IMR-90 (cell line): ENCODE results near the gene AUH. TPM values are rescaled to one million over a fixed set of nuclear protein-coding genes. Genes with fewer than 3 reads are reported as not detected.

ENCODE experiments used
- ATAC-seq: fragments of 200-7000 bp; cut with Tn5 transposase; 2 replicates; pipeline ENCODE4 v1.9.1; 2020; ENCODE audit warnings: low read depth, mild to moderate bottlenecking, moderate library complexity
- BruUV-seq: library from RNA; stranded (reverse); fragments of 400-500 nt; replicated peaks from 2 replicates; lab custom pipeline; 2021; lab: Mats Ljungman, UMichigan
- CTCF ChIA-PET: fragments of 300-600 bp; formaldehyde crosslinking; extraction: SDS; loops from one replicate; lab custom pipeline; 2021; ENCODE audit warnings: antibody characterized with exemption; lab: Yijun Ruan, JAX
- POLR2A ChIA-PET: fragments of 300-600 bp; sonication (Branson Sonifier 250); formaldehyde crosslinking; loops from one replicate; lab custom pipeline; 2022; ENCODE audit warnings: antibody characterized with exemption; ENCODE audit not compliant: unreplicated experiment; lab: Charles Lee
- DNase-seq: peaks from one replicate; pipeline ENCODE4 v3.0.0; 2013
- H2AFZ ChIP-seq: replicated peaks from 2 replicates; pipeline ENCODE3; 2013; ENCODE audit warnings: low read length, mild to moderate bottlenecking; ENCODE audit not compliant: poor library complexity
- H2AK5ac ChIP-seq: 2 replicates; pipeline ENCODE4 v1.6.1; 2013; ENCODE audit warnings: low read depth, low read length, inconsistent platforms
- H2AK9ac ChIP-seq: replicated peaks from 2 replicates; pipeline ENCODE3; 2013; ENCODE audit warnings: mild to moderate bottlenecking, low read depth, low read length, moderate library complexity; ENCODE audit not compliant: poor library complexity
- H2BK120ac ChIP-seq: 2 replicates; pipeline ENCODE4 v1.6.1; 2013; ENCODE audit warnings: low read depth, low read length, inconsistent platforms
- H2BK15ac ChIP-seq: 3 replicates; pipeline ENCODE4 v1.6.1; 2013; ENCODE audit warnings: low read depth, low read length, inconsistent platforms
- H2BK20ac ChIP-seq: 2 replicates; pipeline ENCODE4 v1.6.1; 2013; ENCODE audit warnings: low read depth, mild to moderate bottlenecking, inconsistent platforms, low read length, moderate library complexity
- H2BK5ac ChIP-seq: 2 replicates; pipeline ENCODE4 v1.6.1; 2013; ENCODE audit warnings: mild to moderate bottlenecking, low read depth, low read length, inconsistent platforms; ENCODE audit not compliant: poor library complexity, severe bottlenecking
- H3K14ac ChIP-seq: replicated peaks from 2 replicates; pipeline ENCODE4 v1.6.1; 2013; ENCODE audit warnings: low read depth, low read length, inconsistent platforms
- H3K18ac ChIP-seq: 2 replicates; pipeline ENCODE4 v1.6.1; 2013; ENCODE audit warnings: low read depth, low read length, control low read depth
- H3K23ac ChIP-seq: 2 replicates; pipeline ENCODE4 v1.6.1; 2013; ENCODE audit warnings: low read depth, low read length, inconsistent platforms
- H3K27ac ChIP-seq: 2 replicates; pipeline ENCODE4 v1.5.1; 2013; ENCODE audit warnings: mild to moderate bottlenecking, control low read depth, low read length; ENCODE audit not compliant: insufficient read depth
- H3K27me3 ChIP-seq: 2 replicates; pipeline ENCODE4 v1.6.1; 2013; ENCODE audit warnings: low read length; ENCODE audit not compliant: control insufficient read depth, insufficient read depth
- H3K36me3 ChIP-seq: 2 replicates; pipeline ENCODE4 v1.6.1; 2013; ENCODE audit warnings: low read length, mixed read lengths; ENCODE audit not compliant: control insufficient read depth, insufficient read depth
- H3K4ac ChIP-seq: 2 replicates; pipeline ENCODE4 v1.6.1; 2013; ENCODE audit warnings: low read depth, low read length, inconsistent platforms
- H3K4me1 ChIP-seq: 2 replicates; pipeline ENCODE4 v1.6.1; 2013; ENCODE audit warnings: low read length, mixed read lengths; ENCODE audit not compliant: control insufficient read depth, insufficient read depth
- H3K4me2 ChIP-seq: 2 replicates; pipeline ENCODE4 v1.6.1; 2013; ENCODE audit warnings: low read depth, mild to moderate bottlenecking, control low read depth, low read length, moderate library complexity
- H3K4me3 ChIP-seq: 2 replicates; pipeline ENCODE4 v1.5.1; 2013; ENCODE audit warnings: low read depth, mild to moderate bottlenecking, control low read depth, low read length, moderate library complexity; ENCODE audit not compliant: insufficient read depth
- H3K56ac ChIP-seq: 2 replicates; pipeline ENCODE4 v1.6.1; 2013; ENCODE audit warnings: low read length, inconsistent platforms; ENCODE audit not compliant: insufficient read depth; ENCODE audit errors: extremely low read depth
- H3K79me1 ChIP-seq, 2 experiments: 2 replicates each; pipeline ENCODE4 v1.6.1; 2013; ENCODE audit warnings: low read length in 2 of 2, inconsistent platforms in 1 of 2, low read depth in 1 of 2
- H3K9ac ChIP-seq: 2 replicates; pipeline ENCODE4 v1.6.1; 2013; ENCODE audit warnings: low read depth, low read length, control low read depth
- H3K9me1 ChIP-seq: 2 replicates; pipeline ENCODE4 v1.6.1; 2013; ENCODE audit warnings: low read length, inconsistent platforms; ENCODE audit not compliant: insufficient read depth
- H3K9me3 ChIP-seq: 2 replicates; pipeline ENCODE4 v1.6.1; 2013; ENCODE audit warnings: low read length; ENCODE audit not compliant: control insufficient read depth, insufficient read depth
- H4K20me1 ChIP-seq: 2 replicates; pipeline ENCODE4 v1.6.1; 2013; ENCODE audit warnings: low read length, inconsistent platforms; ENCODE audit not compliant: insufficient read depth
- H4K5ac ChIP-seq: 2 replicates; pipeline ENCODE4 v1.6.1; 2013; ENCODE audit warnings: mild to moderate bottlenecking, low read depth, low read length, control low read depth
- H4K8ac ChIP-seq, 2 experiments: 2 replicates each; pipeline ENCODE4 v1.6.1; 2013; ENCODE audit warnings: low read depth in 2 of 2, low read length in 2 of 2, control low read depth in 1 of 2, inconsistent platforms in 1 of 2
- H4K91ac ChIP-seq: 2 replicates; pipeline ENCODE4 v1.6.1; 2013; ENCODE audit warnings: low read depth, low read length, inconsistent platforms; ENCODE audit not compliant: insufficient read depth
- CEBPB ChIP-seq: IDR thresholded peaks from 2 replicates; pipeline ENCODE4 v1.6.1; 2012; ENCODE audit warnings: low read depth, low read length, improper control_type of control experiment
- MAFK ChIP-seq: IDR thresholded peaks from 2 replicates; pipeline ENCODE4 v1.6.1; 2012; ENCODE audit warnings: low read depth, low read length, improper control_type of control experiment
- MAZ ChIP-seq: IDR thresholded peaks from 2 replicates; pipeline ENCODE4 v1.6.1; 2012; ENCODE audit warnings: low read depth, mild to moderate bottlenecking, low read length, improper control_type of control experiment, moderate library complexity, borderline replicate concordance
- NFE2L2 ChIP-seq: fragments of 150-350 bp; IDR thresholded peaks from 2 replicates; pipeline ENCODE4 v1.6.1; 2016; ENCODE audit warnings: low read depth, mild to moderate bottlenecking, low read length
- POLR2A ChIP-seq: IDR thresholded peaks from 2 replicates; pipeline ENCODE4 v1.6.1; 2012; ENCODE audit warnings: mild to moderate bottlenecking, low read depth, low read length
- RAD21 ChIP-seq: IDR thresholded peaks from 2 replicates; pipeline ENCODE4 v1.6.1; 2012; ENCODE audit warnings: low read length, improper control_type of control experiment
- RCOR1 ChIP-seq: IDR thresholded peaks from 2 replicates; pipeline ENCODE4 v1.6.1; 2012; ENCODE audit warnings: mild to moderate bottlenecking, low read length, improper control_type of control experiment; ENCODE audit not compliant: insufficient replicate concordance
- USF2 ChIP-seq: fragments of 150-350 bp; IDR thresholded peaks from 2 replicates; pipeline ENCODE4 v1.6.1; 2017; ENCODE audit warnings: mild to moderate bottlenecking, antibody characterized with exemption, low read length, low read depth
- WGBS, 2 experiments: methylation state at CpG; one replicate each; pipeline versions ENCODE4 v1.1.5 to v1.1.7; 2013; ENCODE audit warnings: missing lambda C conversion rate in 2 of 2; ENCODE audit not compliant: insufficient read length in 1 of 2; ENCODE audit errors: extremely low coverage in 2 of 2; 5-methylcytosine and 5-hydroxymethylcytosine counted together
- dilution Hi-C: fragments of 300-500 bp; cut with HindIII; formaldehyde crosslinking; loops from one replicate; pipeline ENCODE4 v1.14.3; 2018; ENCODE audit warnings: low sequenced_read_pairs; ENCODE audit not compliant: unreplicated experiment
- in situ Hi-C: fragments of 300-500 bp; cut with MboI; formaldehyde crosslinking; loops from 3 replicates; pipeline ENCODE4 v1.14.3; 2019; ENCODE audit warnings: low sequenced_read_pairs, inconsistent platforms, mixed read lengths
- intact Hi-C: fragments of 100-400 bp; cut with micrococcal nuclease; formaldehyde crosslinking; loops from 2 replicates; pipeline ENCODE4 v1.10.0; 2022
- polyA plus RNA-seq, 3 experiments: library from polyadenylated mRNA; depleted of rRNA; stranded (reverse); fragments of >200 nt; gene quantifications; 2 replicates each; pipeline ENCODE4 v1.2.3, GENCODE V29; 2012; ENCODE audit warnings: low replicate concordance in 1 of 3
- total RNA-seq: library from RNA; depleted of rRNA; stranded (reverse); fragments of >200 nt; gene quantifications from 2 replicates; pipeline ENCODE4 v1.2.3, GENCODE V29; 2012
- TF ChIP-seq, protein P1 (sequence below): conservative IDR thresholded peaks from 2 replicates; pipeline ENCODE4 v1.5.1; 2012; ENCODE audit warnings: mild to moderate bottlenecking, low read depth, low read length, improper control_type of control experiment

AUH gene
- total and polyA plus RNA-seq, 2 of the 4 experiments (the other 2 are of a cell fraction), result 5.9 to 8.1 TPM

- intact Hi-C loops (no loop called here), in situ Hi-C loops (no loop called here), dilution Hi-C loops (no loop called here)
- BruUV-seq, result no TSS peak
- Histone ChIP-seq H3K27me3 (no peaks in the 10 kb centered on the region), H3K4me1 (peaks cover 6% of the 10 kb centered on the region), H3K23ac (no peak overlapping the region; the same call in 1 of the 2 replicates), H3K4me2 (no peak overlapping the region), H4K8ac (peak overlapping the region; percentile 10 to 53; a peak in 1 of 4 replicates), H3K79me1 (peaks cover 0 to 5% of the 10 kb centered on the region in 2 experiments; a peak in 1 of 4 replicates), H3K4me3 (no peak overlapping the region), H3K18ac (no peak overlapping the region), H2AK5ac (peak overlapping the region; percentile 73; the same call in 1 of the 2 replicates), H2AFZ (no peak overlapping the region), H2BK5ac (peak overlapping the region; percentile 31), H3K9ac (no peak overlapping the region), H4K91ac (peak overlapping the region; percentile 67; the same call in 1 of the 2 replicates), H3K27ac (peak overlapping the region; percentile 72), H3K14ac (peak overlapping the region; percentile 59; the same call in 1 of the 2 replicates), H3K9me1 (no peaks in the 10 kb centered on the region), H2BK20ac (peak overlapping the region; percentile 77), H3K56ac (no peak overlapping the region), H3K36me3 (no peaks in the 10 kb centered on the region), H2BK15ac (peak overlapping the region; percentile 10; the same call in 1 of the 3 replicates), H3K4ac (peak overlapping the region; percentile 82), H3K9me3 (no peaks in the 10 kb centered on the region; the same call in 1 of the 2 replicates), H2BK120ac (peak overlapping the region; percentile 87), H2AK9ac (no peak overlapping the region), H4K5ac (peak overlapping the region; percentile 79), H4K20me1 (no peaks in the 10 kb centered on the region)
- CTCF ChIA-PET, result no interaction called here
- DNase-seq, result peak; percentile 93
- no peak for TF ChIP-seq CEBPB
- no peak for TF ChIP-seq RCOR1
- TF ChIP-seq NFE2L2, result no peak
- no peak for TF ChIP-seq RAD21
- TF ChIP-seq MAFK, result no peak
- no peak for TF ChIP-seq POLR2A
- TF ChIP-seq MAZ, result no peak
- TF ChIP-seq, protein P1, sequence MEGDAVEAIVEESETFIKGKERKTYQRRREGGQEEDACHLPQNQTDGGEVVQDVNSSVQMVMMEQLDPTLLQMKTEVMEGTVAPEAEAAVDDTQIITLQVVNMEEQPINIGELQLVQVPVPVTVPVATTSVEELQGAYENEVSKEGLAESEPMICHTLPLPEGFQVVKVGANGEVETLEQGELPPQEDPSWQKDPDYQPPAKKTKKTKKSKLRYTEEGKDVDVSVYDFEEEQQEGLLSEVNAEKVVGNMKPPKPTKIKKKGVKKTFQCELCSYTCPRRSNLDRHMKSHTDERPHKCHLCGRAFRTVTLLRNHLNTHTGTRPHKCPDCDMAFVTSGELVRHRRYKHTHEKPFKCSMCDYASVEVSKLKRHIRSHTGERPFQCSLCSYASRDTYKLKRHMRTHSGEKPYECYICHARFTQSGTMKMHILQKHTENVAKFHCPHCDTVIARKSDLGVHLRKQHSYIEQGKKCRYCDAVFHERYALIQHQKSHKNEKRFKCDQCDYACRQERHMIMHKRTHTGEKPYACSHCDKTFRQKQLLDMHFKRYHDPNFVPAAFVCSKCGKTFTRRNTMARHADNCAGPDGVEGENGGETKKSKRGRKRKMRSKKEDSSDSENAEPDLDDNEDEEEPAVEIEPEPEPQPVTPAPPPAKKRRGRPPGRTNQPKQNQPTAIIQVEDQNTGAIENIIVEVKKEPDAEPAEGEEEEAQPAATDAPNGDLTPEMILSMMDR, result no peak
- TF ChIP-seq USF2, result no peak
- ATAC-seq, result peak; percentile 82
- POLR2A ChIA-PET, result no interaction called here
- WGBS, 2 experiments, result no CpG with 5 or more reads among the region's 3 CpGs
Observed at GRCh38 chr9:91374939-91375338, 13.2 kb upstream of the AUH start.
